ENCODE results near the gene ATG9A.

GRCh38 chr2:219177552-219178376 lies 51.7 kb downstream of the ATG9A start, which contains the start of gene RETREG2:
- TF ChIP-seq CTCF (IDR thresholded peaks at IDR 0.05) (peak in 1 of 4 experiments; percentile 25), POLR2A (IDR thresholded peaks at IDR 0.05) (peak; percentile 98 to 99)

Measured in sigmoid colon (tissue), 3 donors.